SK-N-SH (cell line): ENCODE measurements around the gene ARF5.

Experiments
- EZH2phosphoT487 ChIP-seq: fragments of 200-600 bp; sonication (generic); IDR thresholded peaks from 2 replicates; pipeline ENCODE4 v1.6.1; 2017; ENCODE audit warnings: low read depth, mixed run types, mild to moderate bottlenecking, antibody characterized with exemption, moderate library complexity, borderline replicate concordance
- FOXM1 ChIP-seq: IDR thresholded peaks from 2 replicates; pipeline ENCODE4 v1.4.0; 2012; ENCODE audit warnings: low read depth, mild to moderate bottlenecking
- GABPA ChIP-seq: IDR thresholded peaks from 2 replicates; pipeline ENCODE4 v1.4.0; 2012; ENCODE audit warnings: low read depth, mild to moderate bottlenecking
- GATA2 ChIP-seq: sonication (generic); formaldehyde crosslinking; IDR thresholded peaks from 2 replicates; pipeline ENCODE4 v1.5.0; 2020; ENCODE audit warnings: mild to moderate bottlenecking, missing genetic modification reagents
- JUND ChIP-seq: IDR thresholded peaks from 2 replicates; pipeline ENCODE4 v1.4.0; 2012
- MXI1 ChIP-seq: IDR thresholded peaks from 2 replicates; pipeline ENCODE4 v1.6.1; 2012; ENCODE audit warnings: mild to moderate bottlenecking, low read depth, low read length, improper control_type of control experiment
- POLR2AphosphoS5 ChIP-seq: IDR thresholded peaks from 2 replicates; pipeline ENCODE4 v1.6.1; 2012; ENCODE audit warnings: low read depth, low read length
- RCOR1 ChIP-seq: fragments of 150-350 bp; IDR thresholded peaks from 2 replicates; pipeline ENCODE4 v1.6.1; 2017; ENCODE audit warnings: antibody characterized with exemption, low read length
- TF ChIP-seq, protein P1 (sequence below): fragments of 200-600 bp; sonication (generic); IDR thresholded peaks from 2 replicates; pipeline ENCODE4 v1.6.1; 2017; ENCODE audit warnings: antibody characterized with exemption, mild to moderate bottlenecking, moderate library complexity
- TF ChIP-seq, protein P2 (sequence below): fragments of 150-350 bp; IDR thresholded peaks from 2 replicates; pipeline ENCODE4 v1.6.1; 2016; ENCODE audit warnings: mild to moderate bottlenecking, low read depth, low read length
- TF ChIP-seq, protein P3 (sequence below): fragments of 150-350 bp; IDR thresholded peaks from 2 replicates; pipeline ENCODE4 v1.6.1; 2017; ENCODE audit warnings: antibody characterized with exemption, low read length, low read depth, borderline replicate concordance

DNA sequence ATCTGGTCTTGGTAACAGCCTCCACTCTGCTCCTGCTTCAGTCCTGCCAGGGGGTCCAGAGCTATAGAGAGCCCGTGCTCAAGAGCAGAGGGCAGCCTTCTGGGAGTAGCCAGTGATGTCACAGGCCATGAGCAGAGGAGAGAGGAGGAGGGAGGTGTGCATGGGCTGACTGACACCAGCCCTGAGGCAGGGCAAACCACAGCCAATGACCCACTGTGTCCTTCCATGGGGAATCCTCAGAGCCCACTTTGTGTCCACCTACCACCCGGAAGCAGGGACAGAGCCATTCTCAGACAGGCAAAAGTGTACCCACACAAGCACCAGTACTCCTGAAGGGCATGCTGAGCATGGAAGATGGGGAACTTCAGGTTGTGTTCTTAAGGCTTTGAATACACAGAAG lies 29.8 kb downstream of the ARF5 start, which contains the start of gene PAX4:
- TF ChIP-seq, protein P1, sequence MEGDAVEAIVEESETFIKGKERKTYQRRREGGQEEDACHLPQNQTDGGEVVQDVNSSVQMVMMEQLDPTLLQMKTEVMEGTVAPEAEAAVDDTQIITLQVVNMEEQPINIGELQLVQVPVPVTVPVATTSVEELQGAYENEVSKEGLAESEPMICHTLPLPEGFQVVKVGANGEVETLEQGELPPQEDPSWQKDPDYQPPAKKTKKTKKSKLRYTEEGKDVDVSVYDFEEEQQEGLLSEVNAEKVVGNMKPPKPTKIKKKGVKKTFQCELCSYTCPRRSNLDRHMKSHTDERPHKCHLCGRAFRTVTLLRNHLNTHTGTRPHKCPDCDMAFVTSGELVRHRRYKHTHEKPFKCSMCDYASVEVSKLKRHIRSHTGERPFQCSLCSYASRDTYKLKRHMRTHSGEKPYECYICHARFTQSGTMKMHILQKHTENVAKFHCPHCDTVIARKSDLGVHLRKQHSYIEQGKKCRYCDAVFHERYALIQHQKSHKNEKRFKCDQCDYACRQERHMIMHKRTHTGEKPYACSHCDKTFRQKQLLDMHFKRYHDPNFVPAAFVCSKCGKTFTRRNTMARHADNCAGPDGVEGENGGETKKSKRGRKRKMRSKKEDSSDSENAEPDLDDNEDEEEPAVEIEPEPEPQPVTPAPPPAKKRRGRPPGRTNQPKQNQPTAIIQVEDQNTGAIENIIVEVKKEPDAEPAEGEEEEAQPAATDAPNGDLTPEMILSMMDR = no peak
- no peak for TF ChIP-seq POLR2AphosphoS5
- TF ChIP-seq, protein P2, sequence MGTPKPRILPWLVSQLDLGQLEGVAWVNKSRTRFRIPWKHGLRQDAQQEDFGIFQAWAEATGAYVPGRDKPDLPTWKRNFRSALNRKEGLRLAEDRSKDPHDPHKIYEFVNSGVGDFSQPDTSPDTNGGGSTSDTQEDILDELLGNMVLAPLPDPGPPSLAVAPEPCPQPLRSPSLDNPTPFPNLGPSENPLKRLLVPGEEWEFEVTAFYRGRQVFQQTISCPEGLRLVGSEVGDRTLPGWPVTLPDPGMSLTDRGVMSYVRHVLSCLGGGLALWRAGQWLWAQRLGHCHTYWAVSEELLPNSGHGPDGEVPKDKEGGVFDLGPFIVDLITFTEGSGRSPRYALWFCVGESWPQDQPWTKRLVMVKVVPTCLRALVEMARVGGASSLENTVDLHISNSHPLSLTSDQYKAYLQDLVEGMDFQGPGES = no peak
- TF ChIP-seq RCOR1 = no peak
- TF ChIP-seq GABPA = no peak
- TF ChIP-seq, protein P3, sequence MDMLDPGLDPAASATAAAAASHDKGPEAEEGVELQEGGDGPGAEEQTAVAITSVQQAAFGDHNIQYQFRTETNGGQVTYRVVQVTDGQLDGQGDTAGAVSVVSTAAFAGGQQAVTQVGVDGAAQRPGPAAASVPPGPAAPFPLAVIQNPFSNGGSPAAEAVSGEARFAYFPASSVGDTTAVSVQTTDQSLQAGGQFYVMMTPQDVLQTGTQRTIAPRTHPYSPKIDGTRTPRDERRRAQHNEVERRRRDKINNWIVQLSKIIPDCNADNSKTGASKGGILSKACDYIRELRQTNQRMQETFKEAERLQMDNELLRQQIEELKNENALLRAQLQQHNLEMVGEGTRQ = no peak
- TF ChIP-seq FOXM1 = no peak
- TF ChIP-seq GATA2 (CRISPR knock-in tag) = no peak
- no peak for TF ChIP-seq JUND
- no peak for TF ChIP-seq EZH2phosphoT487
- no peak for TF ChIP-seq MXI1
